CD4-positive, alpha-beta memory T cell (primary cell): ENCODE measurements around the gene CLASP2. TPM values are rescaled to one million over a fixed set of nuclear protein-coding genes. Genes with fewer than 3 reads are reported as not detected.
A peak's percentile ranks its signal among the peaks of the same experiment; 100 is the strongest.

ENCODE experiments used
- CTCF ChIA-PET: fragments of 350-600 bp; sonication (Branson Sonifier 250); formaldehyde crosslinking; loops from one replicate; lab custom pipeline; 2021; ENCODE audit warnings: inconsistent platforms; ENCODE audit not compliant: partially characterized antibody; lab: Charles Lee
- POLR2A ChIA-PET: fragments of 350-600 bp; sonication (Branson Sonifier 250); formaldehyde crosslinking; loops from one replicate; lab custom pipeline; 2021; ENCODE audit not compliant: partially characterized antibody; lab: Charles Lee
- DNase-seq, 5 donors: peaks; one replicate each; pipeline versions ENCODE4 v3.0.0 to v3.0.0-alpha.2; 2020 to 2022; ENCODE audit warnings: mixed read lengths in 1 of 5
- H3K27ac ChIP-seq: one replicate; pipeline ENCODE4 v1.7.0; 2013; ENCODE audit warnings: low read depth, low read length
- H3K27me3 ChIP-seq: 2 replicates; pipeline ENCODE4 v1.7.0; 2013; ENCODE audit warnings: mild to moderate bottlenecking, low read length, moderate library complexity; ENCODE audit not compliant: insufficient read depth
- H3K36me3 ChIP-seq: 2 replicates; pipeline ENCODE4 v1.7.0; 2013; ENCODE audit warnings: mild to moderate bottlenecking, low read length, moderate library complexity; ENCODE audit not compliant: insufficient read depth
- H3K4me1 ChIP-seq: 2 replicates; pipeline ENCODE4 v1.7.0; 2013; ENCODE audit warnings: mild to moderate bottlenecking, low read length, moderate library complexity; ENCODE audit not compliant: insufficient read depth
- H3K4me3 ChIP-seq, 2 donors: one replicate each; pipeline ENCODE4 v1.7.0; 2013; ENCODE audit warnings: low read length in 2 of 2, mild to moderate bottlenecking in 1 of 2
- H3K9me3 ChIP-seq, 2 donors: one replicate each; pipeline ENCODE4 v1.7.0; 2013; ENCODE audit warnings: low read length in 2 of 2, control low read depth in 1 of 2; ENCODE audit not compliant: control insufficient read depth in 1 of 2
- H3K27ac Mint-ChIP-seq, 7 donors: one replicate each; pipeline ENCODE4 v1.8.0; 2020 to 2021; ENCODE audit warnings: mixed read lengths in 7 of 7, mild to moderate bottlenecking in 6 of 7, inconsistent platforms in 3 of 7, moderate library complexity in 3 of 7
- H3K27me3 Mint-ChIP-seq, 2 donors: one replicate each; pipeline ENCODE4 v1.8.0; 2020 to 2021; ENCODE audit warnings: mixed read lengths in 2 of 2
- H3K36me3 Mint-ChIP-seq, 2 donors: one replicate each; pipeline ENCODE4 v1.8.0; 2020 to 2021; ENCODE audit warnings: mixed read lengths in 2 of 2, inconsistent platforms in 1 of 2, mild to moderate bottlenecking in 1 of 2
- H3K4me1 Mint-ChIP-seq, 4 donors: one replicate each; pipeline ENCODE4 v1.8.0; 2020 to 2021; ENCODE audit warnings: mixed read lengths in 4 of 4, mild to moderate bottlenecking in 1 of 4
- H3K4me3 Mint-ChIP-seq, 8 donors: one replicate each; pipeline ENCODE4 v1.8.0; 2020 to 2021; ENCODE audit warnings: mixed read lengths in 8 of 8, mild to moderate bottlenecking in 7 of 8, moderate library complexity in 6 of 8, inconsistent platforms in 3 of 8
- H3K9me3 Mint-ChIP-seq, 8 donors: one replicate each; pipeline ENCODE4 v1.8.0; 2020 to 2021; ENCODE audit warnings: mixed read lengths in 8 of 8, mild to moderate bottlenecking in 5 of 8, inconsistent platforms in 3 of 8, moderate library complexity in 1 of 8
- intact Hi-C: fragments of 100-400 bp; cut with micrococcal nuclease; formaldehyde crosslinking; loops from one replicate; pipeline ENCODE4 v1.15.1; 2023
- polyA plus RNA-seq, 2 donors: library from polyadenylated mRNA; unstranded; fragments of 300-500 nt; fragmentation: Illumina TruSeq; gene quantifications; one replicate each; pipeline ENCODE4 v1.2.3, GENCODE V29; 2021
- total RNA-seq, 2 experiments: library from RNA; stranded (reverse); gene quantifications; one replicate each; pipeline ENCODE4 v1.2.3, GENCODE V29; 2021

Gene CLASP2
- total and polyA plus RNA-seq, 4 experiments from 2014 or later: 9.0 to 63.0 (median 41.1) TPM

- Mint-ChIP-seq H3K4me3 (no peak overlapping the region), H3K36me3 (peaks cover 25 to 33% of the 10 kb centered on the region in 2 donors), H3K4me1 (no peaks in the 10 kb centered on the region), H3K27ac (no peak overlapping the region), H3K27me3 (no peaks in the 10 kb centered on the region), H3K9me3 (no peaks in the 10 kb centered on the region)
- H3K36me3 ChIP-seq: peaks cover 3% of the 10 kb centered on the region
- POLR2A ChIA-PET: no interaction called here
- no peak for DNase-seq
- no peaks in the 10 kb centered on the region for H3K4me1 ChIP-seq
- no peak overlapping the region for H3K4me3 ChIP-seq
- CTCF ChIA-PET: no interaction called here
- H3K27ac ChIP-seq: no peak overlapping the region
- H3K9me3 ChIP-seq: no peaks in the 10 kb centered on the region
- H3K27me3 ChIP-seq: no peaks in the 10 kb centered on the region
- intact Hi-C loops: no loop called here
These were observed 93.3 kb downstream of the CLASP2 start for GRCh38 chr3:33624756-33625155.

- Histone ChIP-seq H3K4me1 (no peaks in the 10 kb centered on the region), H3K27me3 (no peaks in the 10 kb centered on the region), H3K9me3 (no peaks in the 10 kb centered on the region), H3K27ac (no peak overlapping the region), H3K4me3 (no peak overlapping the region), H3K36me3 (no peaks in the 10 kb centered on the region)
- Mint-ChIP-seq H3K4me1 (peaks cover 0 to 1% (median 0%) of the 10 kb centered on the region in 4 donors), H3K27ac (no peak overlapping the region), H3K4me3 (no peak overlapping the region), H3K27me3 (no peaks in the 10 kb centered on the region), H3K9me3 (no peaks in the 10 kb centered on the region), H3K36me3 (peaks cover 40 to 57% of the 10 kb centered on the region in 2 donors)
- ChIA-PET CTCF (no interaction called here), POLR2A (no interaction called here)
- intact Hi-C loops: no loop called here
- DNase-seq: no peak
These were observed 105.0 kb downstream of the CLASP2 start for GRCh38 chr3:33613041-33613440.

GRCh38 chr3:33612607-33613006 lies 105.4 kb downstream of the CLASP2 start:
- POLR2A ChIA-PET: no interaction called here
- no peaks in the 10 kb centered on the region for H3K4me1 ChIP-seq
- Mint-ChIP-seq H3K4me3 (no peak overlapping the region), H3K27me3 (no peaks in the 10 kb centered on the region), H3K36me3 (peaks cover 38 to 53% of the 10 kb centered on the region in 2 donors), H3K9me3 (no peaks in the 10 kb centered on the region), H3K27ac (no peak overlapping the region), H3K4me1 (peaks cover 0 to 1% (median 0%) of the 10 kb centered on the region in 4 donors)
- H3K27me3 ChIP-seq: no peaks in the 10 kb centered on the region
- no peak overlapping the region for H3K4me3 ChIP-seq
- no peak for DNase-seq
- H3K9me3 ChIP-seq: no peaks in the 10 kb centered on the region
- no peak overlapping the region for H3K27ac ChIP-seq
- intact Hi-C loops: no loop called here
- CTCF ChIA-PET: no interaction called here
- no peaks in the 10 kb centered on the region for H3K36me3 ChIP-seq

- no peak overlapping the region for H3K4me3 ChIP-seq
- no peak overlapping the region for H3K4me3 Mint-ChIP-seq
- peaks cover 67 to 68% of the 10 kb centered on the region in 2 donors for H3K36me3 Mint-ChIP-seq
- DNase-seq: no peak
- H3K36me3 ChIP-seq: peaks cover 31% of the 10 kb centered on the region
- POLR2A ChIA-PET: no interaction called here
- H3K9me3 ChIP-seq: no peaks in the 10 kb centered on the region
- no peak overlapping the region for H3K27ac Mint-ChIP-seq
- H3K27ac ChIP-seq: no peak overlapping the region
- intact Hi-C loops: no loop called here
- H3K9me3 Mint-ChIP-seq: no peaks in the 10 kb centered on the region
- no peaks in the 10 kb centered on the region for H3K4me1 ChIP-seq
- peaks cover 0 to 4% (median 2%) of the 10 kb centered on the region in 4 donors for H3K4me1 Mint-ChIP-seq
- CTCF ChIA-PET: no interaction called here
- H3K27me3 ChIP-seq: no peaks in the 10 kb centered on the region
- H3K27me3 Mint-ChIP-seq: no peaks in the 10 kb centered on the region
These were observed 115.2 kb downstream of the CLASP2 start for GRCh38 chr3:33602829-33603228.

- no peak overlapping the region for H3K4me3 ChIP-seq
- ChIA-PET POLR2A (no interaction called here), CTCF (no interaction called here)
- H3K27ac ChIP-seq: no peak overlapping the region
- H3K4me1 ChIP-seq: no peaks in the 10 kb centered on the region
- no peaks in the 10 kb centered on the region for H3K27me3 Mint-ChIP-seq
- H3K4me1 Mint-ChIP-seq: peaks cover 0 to 4% (median 2%) of the 10 kb centered on the region in 4 donors
- H3K27ac Mint-ChIP-seq: peak overlapping the region in 5 of 7 donors; percentile 2 to 86 (median 37)
- no peaks in the 10 kb centered on the region for H3K27me3 ChIP-seq
- no peaks in the 10 kb centered on the region for H3K9me3 ChIP-seq
- no peak for DNase-seq
- no peaks in the 10 kb centered on the region for H3K9me3 Mint-ChIP-seq
- H3K4me3 Mint-ChIP-seq: no peak overlapping the region
- intact Hi-C loops: no loop called here
- peaks cover 35 to 36% of the 10 kb centered on the region in 2 donors for H3K36me3 Mint-ChIP-seq
- H3K36me3 ChIP-seq: peaks cover 11% of the 10 kb centered on the region
These were observed 120.8 kb downstream of the CLASP2 start for GRCh38 chr3:33597257-33597689.

GRCh38 chr3:33592999-33593398 lies 125.1 kb downstream of the CLASP2 start:
- peaks cover 3% of the 10 kb centered on the region for H3K36me3 ChIP-seq
- H3K27ac Mint-ChIP-seq: peak overlapping the region in 4 of 7 donors; percentile 0 to 20 (median 10)

GRCh38 chr3:33590541-33590940 lies 127.5 kb downstream of the CLASP2 start:
- no peak overlapping the region for H3K4me3 Mint-ChIP-seq
- H3K36me3 Mint-ChIP-seq: peaks cover 29 to 40% of the 10 kb centered on the region in 2 donors
- no peaks in the 10 kb centered on the region for H3K4me1 Mint-ChIP-seq
- H3K9me3 ChIP-seq: no peaks in the 10 kb centered on the region
- no peak overlapping the region for H3K4me3 ChIP-seq
- H3K27ac Mint-ChIP-seq: no peak overlapping the region
- H3K9me3 Mint-ChIP-seq: no peaks in the 10 kb centered on the region
- CTCF ChIA-PET: no interaction called here
- no peaks in the 10 kb centered on the region for H3K27me3 Mint-ChIP-seq
- no peak overlapping the region for H3K27ac ChIP-seq
- POLR2A ChIA-PET: no interaction called here
- no peak for DNase-seq
- no peaks in the 10 kb centered on the region for H3K27me3 ChIP-seq
- intact Hi-C loops: no loop called here
- no peaks in the 10 kb centered on the region for H3K4me1 ChIP-seq
- peaks cover 3% of the 10 kb centered on the region for H3K36me3 ChIP-seq

More at GRCh38 chr3:33592999-33593398, 125.1 kb downstream of the CLASP2 start:
- Histone ChIP-seq H3K4me3 (no peak overlapping the region), H3K27ac (no peak overlapping the region), H3K9me3 (no peaks in the 10 kb centered on the region), H3K4me1 (no peaks in the 10 kb centered on the region), H3K27me3 (no peaks in the 10 kb centered on the region)
- intact Hi-C loops: no loop called here
- ChIA-PET POLR2A (no interaction called here), CTCF (no interaction called here)
- Mint-ChIP-seq H3K27me3 (no peaks in the 10 kb centered on the region), H3K4me3 (no peak overlapping the region), H3K9me3 (no peaks in the 10 kb centered on the region), H3K4me1 (no peaks in the 10 kb centered on the region), H3K36me3 (peaks cover 29 to 34% of the 10 kb centered on the region in 2 donors)
- no peak for DNase-seq
